ENCODE results near the gene LYSMD4. TPM values are rescaled to one million over a fixed set of nuclear protein-coding genes. Genes with fewer than 3 reads are reported as not detected.

Gene LYSMD4
- total and polyA plus RNA-seq, 10 of the 15 experiments (the other 5 are each of a cell fraction or from before 2014, with no cell fraction given) = 1.8 to 5.8 (median 3.9) TPM

- H3K4me3 ChIP-seq = no peak overlapping the region
- H3K9ac ChIP-seq (ENCODE audit: control insufficient read depth, insufficient read depth, low read length) = no peak overlapping the region
- no peak for TF ChIP-seq CBX5 (IDR thresholded peaks at IDR 0.05; ENCODE audit: low read depth)
- TF ChIP-seq STAT3 (IDR thresholded peaks at IDR 0.05; ENCODE audit: low read depth, low read length) = no peak
- no peak for TF ChIP-seq GATAD2B (conservative IDR thresholded peaks at IDR 0.05; ENCODE audit: low read depth)
- TF ChIP-seq NFYB (IDR thresholded peaks at IDR 0.05; ENCODE audit: insufficient read depth, low read depth, low read length) = no peak
- TF ChIP-seq EGR1 (IDR thresholded peaks at IDR 0.05; ENCODE audit: borderline replicate concordance in 1 of 2, low read depth in 2 of 2, low read length in 2 of 2) = no peak
- no peak for TF ChIP-seq LARP7 (IDR thresholded peaks at IDR 0.05)
- TF ChIP-seq NFIC (IDR thresholded peaks at IDR 0.05; ENCODE audit: low read depth, low read length) = no peak
- TF ChIP-seq BCL11A (IDR thresholded peaks at IDR 0.05; ENCODE audit: low read depth, low read length) = no peak
- TF ChIP-seq JUND (IDR thresholded peaks at IDR 0.05; ENCODE audit: low read depth, low read length) = no peak
- no peak for DNase-seq (ENCODE audit: low read depth, low spot score)
- intact Hi-C loops (cut with micrococcal nuclease; ENCODE audit: unreplicated experiment) = no loop called here
- H4K20me1 ChIP-seq (ENCODE audit: control insufficient read depth, insufficient read depth) = peaks cover 3% of the 10 kb centered on the region; the same call in 1 of the 2 replicates
- no peaks in the 10 kb centered on the region for H3K27me3 ChIP-seq (replicated peaks in 1 of 2; ENCODE audit: control insufficient read depth in 2 of 2, insufficient read depth in 2 of 2, low read length in 1 of 2)
- ChIA-PET SMC1A (ENCODE audit: uncharacterized antibody, unreplicated experiment) (no interaction called here), RAD21 (ENCODE audit: unreplicated experiment) (no interaction called here), CTCF (no interaction called here), POLR2A (no interaction called here)
- no peak overlapping the region for H3K27ac ChIP-seq (ENCODE audit: control insufficient read depth, insufficient read depth)
- in situ Hi-C loops (cut with MboI) = no loop called here
- no peak for ATAC-seq
- no peaks in the 10 kb centered on the region for H3K79me2 ChIP-seq (ENCODE audit: control insufficient read depth, insufficient read depth, low read length)
- 85% methylated on average over 5 of the region's 5 CpGs for WGBS (ENCODE audit: insufficient coverage, insufficient replicate concordance, low lambda C conversion rate, missing lambda C conversion rate)
- H2AFZ ChIP-seq (ENCODE audit: control insufficient read depth, low read depth, low read length) = no peak overlapping the region
- H3K4me1 ChIP-seq (ENCODE audit: control insufficient read depth, insufficient read depth, low read length) = peaks cover 14% of the 10 kb centered on the region
- H3K9me3 ChIP-seq (replicated peaks; ENCODE audit: control insufficient read depth, insufficient read depth, low read length) = no peaks in the 10 kb centered on the region
- FAIRE-seq = no peak
- no TSS peak for BruUV-seq (replicated peaks)
- H3K4me2 ChIP-seq (ENCODE audit: control insufficient read depth, insufficient read depth) = no peak overlapping the region
- peaks cover 3 to 34% of the 10 kb centered on the region in 2 experiments for H3K36me3 ChIP-seq (ENCODE audit: control insufficient read depth in 2 of 2, insufficient read depth in 2 of 2, low read length in 1 of 2)
Observed at GRCh38 chr15:99711625-99712024, 21.6 kb downstream of the LYSMD4 start.
